GM19438 (cell line): ENCODE data around the gene ACAP2.
"Not testable (repeated sequence)": the region's sequence is repeated elsewhere in the genome, so short reads cannot be mapped to it uniquely, and the experiment has no call there.

Experiments
- ATAC-seq: cut with Tn5 transposase; IDR thresholded peaks from one replicate; pipeline ENCODE4 v1.9.1; 2021; ENCODE audit warnings: low read depth; ENCODE audit not compliant: unreplicated experiment

The ACAP2 gene

DNA sequence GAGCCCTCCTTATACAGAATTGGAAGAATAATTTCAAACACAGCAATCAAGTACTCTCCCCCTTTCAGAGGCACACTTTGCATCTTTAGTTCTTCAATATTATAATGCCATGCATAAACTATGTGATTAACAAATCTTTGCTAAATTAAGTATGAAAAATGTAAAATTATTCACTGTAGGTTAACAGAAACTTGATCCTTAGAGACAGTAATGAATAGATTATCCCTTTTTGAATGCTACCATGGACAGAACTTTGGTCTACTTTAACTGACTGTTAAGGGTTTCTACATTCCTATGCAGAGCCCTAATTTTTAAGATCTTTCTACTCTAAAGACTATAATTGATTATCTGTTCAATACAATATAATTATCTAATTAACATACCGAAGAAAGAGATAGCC is 146.2 kb downstream of the ACAP2 start:
- no peak for ATAC-seq

DNA sequence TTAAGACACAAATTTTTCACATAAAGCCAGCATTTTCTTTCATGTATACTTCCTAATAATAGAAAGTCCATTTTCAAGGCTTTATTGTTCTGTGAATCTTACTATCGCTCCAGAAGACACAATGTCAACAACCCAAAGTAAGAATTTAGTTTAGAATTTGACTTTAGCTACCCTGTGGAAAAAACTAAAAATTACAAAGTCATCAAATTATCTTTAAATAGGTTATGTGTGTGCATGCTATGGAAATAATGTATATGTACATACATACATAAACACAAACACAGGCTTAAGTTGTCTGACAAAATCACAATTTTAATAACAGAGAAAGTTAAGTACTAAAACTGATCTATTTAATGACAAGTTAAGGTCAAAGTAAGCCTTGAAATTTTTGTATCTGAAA is 151.7 kb downstream of the ACAP2 start:
- no peak for ATAC-seq

DNA sequence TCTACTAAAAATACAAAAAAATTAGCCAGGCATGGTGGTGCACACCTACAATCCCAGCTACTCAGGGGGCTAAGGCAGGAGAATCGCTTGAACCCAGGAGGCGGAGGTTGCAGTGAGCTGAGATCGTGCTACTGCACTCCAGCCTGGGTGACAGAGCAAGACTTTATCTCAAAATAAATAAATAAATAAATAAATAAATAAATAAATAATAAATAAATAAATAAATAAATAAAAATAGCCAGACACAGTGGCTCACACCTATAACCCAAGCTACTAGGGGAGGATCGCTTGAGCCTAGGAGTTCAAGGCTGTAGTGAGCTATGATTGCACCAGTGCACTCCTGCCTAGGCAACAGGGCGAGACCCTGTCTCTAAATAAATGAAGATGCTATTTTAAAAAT is 152.2 kb downstream of the ACAP2 start:
- not testable (repeated sequence) for ATAC-seq

DNA sequence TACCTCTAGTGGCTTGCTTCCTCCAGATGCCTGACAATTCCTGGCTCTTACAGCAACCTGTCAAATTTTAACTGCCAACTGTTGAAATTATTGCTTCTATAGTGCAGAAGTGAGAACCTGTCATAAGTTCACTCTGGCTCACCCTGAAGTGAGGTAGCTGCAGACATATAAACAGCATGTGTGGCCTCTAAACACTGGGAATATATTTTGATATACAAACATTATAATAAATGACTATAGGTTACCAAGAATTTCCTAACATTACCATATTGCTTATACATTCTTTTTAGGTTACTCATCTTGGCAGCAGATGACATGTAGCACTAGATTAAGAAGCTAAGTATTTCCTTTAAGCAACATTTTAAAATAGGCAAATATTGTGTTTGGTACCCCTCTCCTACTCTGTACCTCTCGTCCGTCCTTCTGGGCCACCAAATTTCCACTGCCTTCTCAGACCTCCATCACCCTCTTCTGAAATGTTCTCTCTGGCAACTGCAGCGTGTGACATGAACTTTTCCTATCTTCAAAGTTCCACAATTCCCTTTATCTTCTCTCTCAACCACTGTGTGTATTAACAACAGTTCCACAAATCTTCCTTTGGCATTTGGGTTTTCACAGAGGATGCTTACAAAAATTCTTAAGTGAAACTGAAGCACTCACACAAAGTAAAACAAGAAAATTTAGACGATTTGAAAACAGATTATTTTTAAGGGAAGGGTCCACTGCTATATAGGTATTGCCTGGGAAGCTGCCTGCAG is 156.5 kb downstream of the ACAP2 start:
- no peak for ATAC-seq

DNA sequence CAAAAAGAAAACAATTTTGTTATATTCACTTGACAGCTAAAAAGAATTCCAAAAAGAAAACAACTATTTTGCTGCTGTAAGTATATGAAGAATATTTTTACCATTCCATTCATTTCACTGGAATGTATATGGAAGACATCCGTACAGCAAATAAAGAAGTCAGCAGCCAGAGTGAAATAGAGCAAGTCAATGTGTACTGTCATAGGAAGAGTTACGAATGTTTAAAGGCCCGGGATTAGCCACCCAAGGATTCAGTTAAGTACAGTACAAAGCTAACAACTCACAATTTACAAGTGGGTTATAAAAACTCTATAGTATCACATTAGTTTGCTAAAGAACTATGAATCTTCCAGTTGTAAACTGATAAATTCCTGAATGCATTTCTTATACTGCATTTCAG is 157.4 kb downstream of the ACAP2 start:
- ATAC-seq = no peak

DNA sequence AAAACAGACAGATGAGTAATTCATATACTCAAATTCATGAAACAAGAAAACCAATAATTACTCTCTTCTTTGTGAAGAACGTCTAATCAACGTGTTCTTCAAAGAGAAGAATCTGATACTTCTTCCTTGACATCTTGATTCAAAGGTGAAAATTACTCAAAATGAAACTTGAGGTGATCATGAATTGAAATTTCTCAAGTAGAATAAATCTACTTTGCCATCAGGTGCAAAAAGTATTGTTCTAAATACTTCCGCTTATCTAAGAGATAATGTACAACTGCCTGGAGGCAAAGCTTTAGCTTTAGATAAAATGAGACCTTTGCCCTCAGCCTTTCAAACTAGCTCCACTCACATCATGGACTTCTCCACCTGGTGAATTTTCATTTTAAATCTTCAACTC is 158.0 kb downstream of the ACAP2 start:
- ATAC-seq = no peak

DNA sequence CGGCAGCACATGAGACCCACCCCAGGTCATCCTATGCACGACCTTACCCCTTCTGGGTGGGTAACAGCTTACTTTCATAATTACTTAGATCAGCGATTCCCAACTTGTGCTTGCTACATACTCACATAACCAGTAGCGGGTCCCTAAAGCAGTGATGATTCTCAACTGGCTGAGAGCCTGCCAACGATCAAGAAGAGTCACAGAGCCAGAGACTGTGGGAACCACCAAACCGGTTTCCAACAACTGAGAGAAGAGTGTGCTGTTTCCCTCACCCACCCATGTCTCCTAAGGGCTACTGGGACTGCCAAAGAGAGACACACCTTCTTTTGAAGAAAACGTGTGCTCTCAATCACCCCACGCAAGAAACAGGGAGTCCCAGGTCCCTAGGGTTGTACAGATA is 159.9 kb downstream of the ACAP2 start:
- no peak for ATAC-seq

DNA sequence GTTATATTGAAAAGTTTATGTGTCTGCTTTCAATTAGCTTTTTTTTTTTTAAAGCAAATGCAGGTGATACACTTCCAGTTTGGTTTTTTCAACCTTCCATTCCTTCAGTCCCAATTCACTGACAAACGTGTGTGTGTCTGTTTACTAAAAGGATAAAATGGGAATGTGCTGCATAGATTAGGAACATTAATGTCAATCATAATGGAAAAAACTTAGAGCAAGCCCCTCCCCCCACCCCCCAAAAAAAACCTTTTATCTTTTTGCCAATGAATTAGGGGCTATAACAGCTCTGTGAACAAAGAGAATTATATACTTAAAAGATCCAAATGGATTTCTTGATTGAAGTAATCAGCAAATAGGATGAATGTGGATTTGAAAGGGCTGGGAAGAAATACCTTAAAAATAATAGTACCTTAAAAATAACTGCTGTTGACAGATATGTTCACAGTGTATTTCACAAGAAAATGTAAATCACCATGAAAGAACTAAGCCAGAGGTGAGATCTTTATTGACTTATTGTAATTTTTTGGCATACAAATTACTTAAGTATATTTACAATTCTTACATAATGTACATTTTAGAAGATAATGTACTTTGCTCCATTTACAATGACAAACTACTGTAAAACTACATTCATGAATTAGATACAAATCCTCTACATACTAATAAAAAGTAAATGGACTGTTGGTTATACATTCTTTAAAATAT is 168.4 kb downstream of the ACAP2 start:
- ATAC-seq = no peak

DNA sequence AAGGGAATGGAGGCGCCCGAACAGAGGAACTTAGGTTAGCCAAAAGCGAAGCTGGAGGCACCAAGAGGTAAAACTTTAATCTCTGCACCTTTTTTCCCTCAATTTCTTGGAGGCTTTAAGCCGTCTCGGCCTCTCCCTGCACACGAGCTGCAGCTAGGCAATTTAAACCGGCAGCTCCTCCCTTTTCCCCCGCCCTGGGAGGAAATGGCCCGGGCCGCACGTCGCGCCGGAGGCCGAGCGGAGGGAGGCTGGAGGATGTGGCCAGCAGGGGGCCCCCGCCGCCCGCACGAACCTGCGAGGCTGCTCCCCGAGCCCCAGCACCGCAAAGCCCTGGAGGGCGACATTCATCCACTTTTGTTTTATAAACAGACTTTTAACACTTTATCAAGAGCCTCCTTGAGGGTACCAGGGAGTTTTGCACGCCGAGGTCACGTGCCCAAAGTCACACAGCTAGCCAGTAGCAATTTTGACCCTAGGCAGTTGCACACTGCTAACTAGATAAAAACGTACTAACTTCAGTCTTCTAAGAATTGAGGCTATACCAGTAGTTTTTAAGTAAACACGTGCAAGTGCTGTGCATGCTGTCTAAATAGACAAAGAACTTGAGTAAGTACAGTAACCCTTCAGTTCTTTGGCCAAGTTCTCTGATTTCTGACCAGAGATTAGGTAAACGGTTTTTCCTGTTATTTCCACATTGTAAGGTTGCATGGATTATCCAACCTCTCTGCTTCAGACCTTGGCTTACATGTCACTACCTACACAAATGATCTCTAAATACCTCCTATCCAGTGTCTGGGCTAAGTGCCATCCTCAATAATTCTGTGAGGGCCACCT is 171.2 kb downstream of the ACAP2 start:
- ATAC-seq = peak; percentile 63

DNA sequence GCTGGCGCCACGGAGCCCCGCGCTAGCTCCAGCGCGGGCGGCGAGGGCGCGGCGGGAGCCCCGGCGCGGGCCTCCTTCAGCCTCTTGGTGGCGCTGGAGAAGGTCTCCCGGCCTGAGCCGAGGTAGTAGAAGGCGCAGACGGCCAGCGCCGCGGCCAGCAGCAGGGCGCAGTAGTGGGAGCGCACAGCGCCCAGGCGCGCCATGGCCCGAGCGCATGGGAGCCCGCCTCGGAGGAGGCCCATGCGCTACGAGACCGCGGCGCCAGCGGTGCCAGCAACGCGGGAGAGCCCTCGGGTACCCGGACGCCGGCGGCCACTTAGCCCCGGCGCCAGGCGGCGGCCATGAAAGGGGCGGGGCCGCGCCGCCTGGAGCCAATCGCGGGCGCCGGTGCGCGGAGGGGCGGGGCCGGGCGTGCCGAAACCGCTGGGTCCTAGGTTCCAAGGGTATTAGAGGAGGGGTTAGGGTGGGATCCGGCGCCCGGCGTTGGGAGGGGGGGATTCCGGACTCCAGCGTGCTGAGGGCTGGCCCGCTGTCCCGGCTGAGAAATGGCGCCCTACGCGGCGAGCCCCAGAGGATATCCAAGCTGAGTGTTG is 171.9 kb downstream of the ACAP2 start, which contains the start of gene XXYLT1:
Gene XXYLT1, minus strand, starts transcription at position 343 of the 593 bp plus-strand sequence. Its CDS starts 101 bp downstream, at position 242.
- ATAC-seq = peak; percentile 78

DNA sequence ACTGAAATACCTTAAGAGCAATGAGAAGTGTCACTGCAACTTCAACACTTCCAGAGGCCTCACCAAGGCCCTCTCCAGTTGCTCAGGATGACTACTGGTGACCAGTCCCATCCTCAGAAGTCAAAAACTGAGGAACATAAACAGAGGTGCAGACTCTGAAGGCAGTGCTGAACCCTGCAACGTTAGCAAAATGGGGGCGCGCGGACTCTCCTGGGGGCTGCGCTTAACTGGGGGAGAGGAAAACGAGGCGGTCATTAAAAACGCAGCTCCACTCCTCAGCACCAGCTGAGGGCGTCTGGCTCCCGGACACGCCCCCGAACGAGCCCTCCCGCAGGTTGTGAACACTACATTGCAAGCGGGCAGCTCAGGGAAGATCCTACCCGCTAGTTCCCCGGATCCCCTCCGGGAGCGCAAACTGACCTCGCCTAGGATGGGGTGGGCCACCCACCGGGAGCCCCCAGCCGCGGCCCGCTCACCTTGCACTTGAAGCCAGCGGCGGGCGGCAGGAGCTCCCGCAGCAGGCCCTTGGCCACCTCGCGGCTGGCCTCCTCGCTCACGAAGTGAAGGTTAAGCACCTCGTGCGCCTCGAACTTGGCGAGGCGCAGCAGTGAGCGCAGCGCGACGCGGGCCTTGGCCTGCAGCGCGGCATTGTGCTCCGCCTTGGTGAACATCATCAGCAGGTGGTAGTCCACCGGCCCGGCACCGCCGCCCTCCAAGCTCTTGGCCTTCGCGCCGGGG is 172.6 kb downstream of the ACAP2 start:
- ATAC-seq = peak; percentile 34

DNA sequence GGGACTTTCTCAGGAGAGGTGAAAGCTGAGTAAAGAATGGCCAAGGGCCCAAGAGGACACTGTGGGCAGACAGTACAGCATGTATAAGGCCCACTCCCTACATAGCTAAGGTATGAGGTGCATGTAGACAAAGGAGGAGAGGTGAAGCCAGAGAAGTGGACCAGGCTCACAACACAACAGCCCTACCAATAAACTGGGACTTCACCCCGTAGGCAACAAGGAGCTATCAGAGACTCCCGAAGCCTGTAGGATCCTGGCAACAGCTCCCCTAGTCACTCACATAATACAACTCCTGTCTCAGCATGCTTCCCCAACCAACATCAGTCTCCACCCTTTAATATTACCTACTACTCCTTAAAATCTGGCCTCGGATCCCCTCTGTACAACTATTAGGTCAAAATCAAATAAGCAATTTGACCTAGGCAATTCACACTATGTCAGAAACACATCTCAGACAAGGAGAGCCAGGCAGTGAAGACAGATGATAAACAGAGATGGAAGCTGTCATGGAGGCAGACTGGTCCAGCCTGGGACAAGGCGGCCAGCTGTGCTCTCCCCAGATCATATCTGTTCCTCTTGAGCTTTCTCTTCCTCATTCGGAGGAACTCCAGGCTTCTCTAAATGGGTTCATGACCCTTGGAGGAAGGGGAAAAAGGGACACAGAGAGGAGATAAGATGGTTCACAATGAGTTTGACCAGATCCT is 173.3 kb downstream of the ACAP2 start:
- no peak for ATAC-seq

DNA sequence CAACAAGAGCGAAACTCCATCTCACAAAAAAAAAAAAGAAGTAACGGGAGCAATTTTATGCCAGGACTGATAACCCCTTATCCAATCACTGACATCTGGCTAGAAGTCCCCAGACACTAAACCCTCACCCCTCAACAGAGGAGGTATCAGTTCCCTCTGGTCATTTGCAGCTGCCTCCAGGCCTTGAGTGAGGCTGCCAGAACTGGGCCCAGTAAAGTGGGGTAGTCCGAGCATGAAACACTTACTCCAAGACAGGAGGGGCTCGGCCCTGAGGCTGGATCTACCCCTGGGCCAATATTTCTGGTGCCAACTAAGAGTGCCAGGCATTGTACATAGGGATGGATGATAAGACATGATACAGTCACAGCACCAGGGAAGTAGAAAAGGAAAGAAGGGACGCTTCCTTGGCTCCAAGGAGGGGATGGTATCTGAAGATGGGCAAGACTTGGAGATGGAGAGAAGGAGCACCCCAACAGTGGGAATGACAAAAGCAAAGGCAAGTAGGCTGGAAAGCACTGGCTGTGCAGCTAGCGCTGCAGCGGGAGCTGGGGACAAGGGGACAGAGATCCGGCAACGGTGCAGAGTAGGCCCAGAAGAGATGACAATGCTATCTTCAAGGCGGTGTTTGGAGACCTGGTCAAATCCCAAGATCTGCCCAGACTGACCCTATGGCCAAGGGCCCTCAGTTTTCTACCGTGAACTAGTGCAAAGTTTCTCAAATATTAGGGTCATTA is 174.1 kb downstream of the ACAP2 start:
- ATAC-seq = no peak

DNA sequence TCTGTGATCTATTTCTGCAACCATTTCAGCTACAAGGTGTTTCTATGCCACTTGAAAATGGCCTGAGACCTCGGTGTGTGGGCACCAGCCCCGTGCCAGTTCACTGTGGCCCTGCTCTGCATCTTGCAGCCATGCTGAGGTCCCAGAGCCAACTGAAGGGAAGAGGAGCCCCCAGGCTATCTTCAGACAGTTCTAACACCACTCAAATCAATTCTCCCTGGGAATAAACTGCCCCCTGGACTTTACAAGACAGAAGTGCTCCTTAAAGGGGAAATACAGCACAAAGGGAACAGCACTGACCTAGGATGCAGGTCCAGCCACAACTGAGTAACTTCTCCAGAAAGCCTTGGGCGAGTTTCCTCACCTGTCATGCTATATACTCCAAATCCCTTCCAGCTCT is 175.7 kb downstream of the ACAP2 start:
- no peak for ATAC-seq

DNA sequence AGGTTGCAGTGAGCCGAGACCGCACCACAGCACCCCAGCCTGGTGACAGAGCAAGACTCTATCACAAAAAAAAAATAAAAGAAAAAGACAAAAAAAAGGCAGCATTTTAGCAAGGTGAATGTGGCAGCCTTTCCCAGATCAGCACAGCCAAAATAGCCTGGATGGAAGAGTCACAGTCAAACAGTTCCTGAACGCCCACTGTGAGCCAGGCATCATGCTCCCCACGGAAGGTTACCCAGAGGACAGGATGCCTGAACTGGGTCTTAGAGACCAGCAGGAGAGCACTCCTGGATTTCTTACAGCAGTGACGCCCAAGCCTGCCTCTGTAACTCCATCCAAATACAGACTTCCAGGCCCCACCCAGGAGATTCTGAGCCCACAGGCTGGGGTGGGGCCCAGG is 176.4 kb downstream of the ACAP2 start:
- ATAC-seq = no peak

DNA sequence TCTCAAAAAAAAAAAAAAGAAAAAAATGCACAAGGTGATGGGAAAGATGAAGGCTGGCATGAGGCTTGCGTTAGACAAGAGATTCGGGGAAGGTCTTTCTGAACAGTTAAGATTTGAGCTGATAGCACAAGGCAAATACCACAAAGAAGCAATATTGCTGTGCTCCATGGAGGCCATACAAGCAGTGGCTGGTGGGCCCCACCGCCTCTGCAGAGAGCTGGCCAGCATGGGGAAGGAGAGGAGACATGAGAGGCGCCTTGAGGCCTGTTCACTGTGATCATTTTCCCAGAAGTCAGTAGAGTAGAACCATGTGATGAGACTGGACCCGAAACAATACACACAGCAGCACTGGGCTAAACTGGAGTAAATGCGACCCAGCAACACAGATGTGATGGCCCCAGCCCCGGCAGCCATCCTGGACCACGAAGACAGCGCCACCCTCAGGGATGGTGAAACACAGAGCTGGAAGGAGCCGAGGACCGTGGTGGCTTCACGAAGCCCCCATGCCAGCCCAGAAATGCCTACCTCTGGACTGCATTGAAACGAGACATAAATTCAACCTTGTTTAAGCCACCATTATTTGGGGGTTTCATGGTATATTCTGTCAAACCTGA is 177.3 kb downstream of the ACAP2 start:
- no peak for ATAC-seq

DNA sequence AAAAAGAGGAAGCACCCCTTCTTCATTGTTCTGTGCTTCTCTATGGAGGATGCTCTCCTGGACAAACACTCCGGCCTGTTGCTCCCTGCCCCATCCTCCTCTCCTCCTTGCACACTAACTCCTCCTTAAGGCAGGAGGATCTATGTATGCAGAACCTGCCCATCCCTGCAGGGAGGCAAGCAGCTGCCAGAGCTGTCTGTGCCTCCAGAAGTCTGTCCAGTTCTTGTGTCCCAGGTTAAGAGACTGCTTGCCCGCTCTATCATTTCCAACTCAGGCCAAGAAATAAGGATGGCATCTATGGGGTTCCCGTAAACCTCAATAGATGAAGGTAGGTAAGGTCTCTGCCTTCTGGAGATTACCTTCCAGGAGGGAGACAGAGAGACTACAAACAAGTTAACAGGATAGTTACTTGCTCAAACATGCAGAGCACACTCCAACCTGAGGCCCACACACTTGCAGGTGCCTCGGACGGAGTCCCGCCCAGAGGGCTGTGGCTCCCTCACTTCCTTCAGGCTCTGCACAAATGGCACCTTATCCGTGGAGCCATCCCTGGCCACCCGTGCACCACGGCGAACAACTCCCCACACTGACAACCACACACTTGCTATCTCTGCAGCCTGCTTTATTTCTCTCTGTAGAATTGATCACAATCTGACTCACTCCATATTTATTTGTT is 178.8 kb downstream of the ACAP2 start:
- no peak for ATAC-seq
